Measurements from ENCODE around the gene NPL. TPM values are rescaled to one million over a fixed set of nuclear protein-coding genes. Genes with fewer than 3 reads are reported as not detected.
A peak's percentile ranks its signal among the peaks of the same experiment; 100 is the strongest.

Gene NPL
- total and polyA plus RNA-seq, 9 of the 15 experiments (the other 6 are each of a cell fraction or from before 2014, with no cell fraction given) = 9.9 to 22.3 (median 14.2) TPM

- TF ChIP-seq HDAC6 (IDR thresholded peaks at IDR 0.05; ENCODE audit: low read depth, low read length) (no peak), U2AF2 (optimal IDR thresholded peaks at IDR 0.05; ENCODE audit: low read depth, low read length) (no peak), ZNF561 (CRISPR knock-in tag; conservative IDR thresholded peaks at IDR 0.05) (no peak), ZNF764 (CRISPR knock-in tag; IDR thresholded peaks at IDR 0.05; ENCODE audit: low read depth) (no peak), BRF1 (IDR thresholded peaks at IDR 0.05; ENCODE audit: borderline replicate concordance, extremely low read depth, insufficient read length) (no peak), MIER1 (IDR thresholded peaks at IDR 0.05; ENCODE audit: low read depth) (no peak), CTBP1 (IDR thresholded peaks at IDR 0.05; ENCODE audit: borderline replicate concordance) (peak; percentile 30; the same call in 1 of the 2 replicates), SMARCE1 (IDR thresholded peaks at IDR 0.05) (peak; percentile 83), ZKSCAN3 (CRISPR knock-in tag; IDR thresholded peaks at IDR 0.05) (no peak), KLF1 (tag; IDR thresholded peaks at IDR 0.05) (no peak), ZBTB49 (CRISPR knock-in tag; IDR thresholded peaks at IDR 0.05; ENCODE audit: borderline replicate concordance) (no peak), CREB3 (tag; conservative IDR thresholded peaks at IDR 0.05; ENCODE audit: low read depth) (no peak), IFI16 (CRISPR knock-in tag; IDR thresholded peaks at IDR 0.05) (no peak), GTF3C2 (IDR thresholded peaks at IDR 0.05; ENCODE audit: borderline replicate concordance, extremely low read depth, insufficient read length) (no peak), RCOR1 (IDR thresholded peaks at IDR 0.05; ENCODE audit: borderline replicate concordance in 1 of 2, low read depth in 2 of 2, low read length in 2 of 2) (peak in 1 of 2 experiments; percentile 88; a peak in 2 of 4 replicates), ZNF444 (CRISPR knock-in tag; IDR thresholded peaks at IDR 0.05) (no peak), ZBTB43 (CRISPR knock-in tag; IDR thresholded peaks at IDR 0.05) (no peak), TFE3 (CRISPR knock-in tag; IDR thresholded peaks at IDR 0.05) (no peak)
Measured at GRCh38 chr1:182795563-182796228, 6.1 kb downstream of the NPL start (continued).

All from K562 (cell line).